Spinal cord (tissue), 10 donors: Measurements from ENCODE around the gene ATRIP. TPM values are rescaled to one million over a fixed set of nuclear protein-coding genes. Genes with fewer than 3 reads are reported as not detected.

Experiments
- DNase-seq, 6 donors: peaks; one replicate each; pipeline versions ENCODE4 v3.0.0 to v3.0.0-alpha.2; 2013 to 2015; ENCODE audit warnings: low spot score in 6 of 6, low read depth in 4 of 6
- H3K27ac ChIP-seq: one replicate; pipeline ENCODE4 v1.5.1; 2013; ENCODE audit warnings: low read depth, low read length, control low read depth
- H3K27me3 ChIP-seq: one replicate; pipeline ENCODE4 v1.6.1; 2013; ENCODE audit warnings: low read length; ENCODE audit not compliant: control insufficient read depth, insufficient read depth
- H3K36me3 ChIP-seq: one replicate; pipeline ENCODE4 v1.6.1; 2013; ENCODE audit warnings: low read length; ENCODE audit not compliant: control insufficient read depth, insufficient read depth
- H3K4me1 ChIP-seq: one replicate; pipeline ENCODE4 v1.6.1; 2013; ENCODE audit warnings: low read length; ENCODE audit not compliant: control insufficient read depth, insufficient read depth
- H3K4me3 ChIP-seq: one replicate; pipeline ENCODE4 v1.5.1; 2013; ENCODE audit warnings: low read depth, low read length, control low read depth
- H3K9me3 ChIP-seq: one replicate; pipeline ENCODE4 v1.6.1; 2013; ENCODE audit warnings: low read length; ENCODE audit not compliant: control insufficient read depth, insufficient read depth
- WGBS: methylation state at CpG from one replicate; pipeline ENCODE4 v1.1.5; 2013; ENCODE audit warnings: missing lambda C conversion rate; ENCODE audit not compliant: insufficient coverage; 5-methylcytosine and 5-hydroxymethylcytosine counted together
- polyA plus RNA-seq, 2 donors: library from polyadenylated mRNA; unstranded; fragments of 120-200 nt; gene quantifications; one replicate each; pipeline ENCODE4 v1.2.1, GENCODE V29; 2013; ENCODE audit not compliant: insufficient read length in 2 of 2
- total RNA-seq, 2 donors: library from RNA; depleted of rRNA in 1 of 2; stranded (reverse); fragments of 120-200 nt in 1 of 2; fragments of >200 nt in 1 of 2; gene quantifications; one replicate each; pipeline versions ENCODE4 v1.2.3 to v1.2.4, GENCODE V29; 2013 to 2014
- donor health status: healthy.

ATRIP gene
- total and polyA plus RNA-seq, 4 donors: 5.5 to 12.8 (median 9.6) TPM

DNA sequence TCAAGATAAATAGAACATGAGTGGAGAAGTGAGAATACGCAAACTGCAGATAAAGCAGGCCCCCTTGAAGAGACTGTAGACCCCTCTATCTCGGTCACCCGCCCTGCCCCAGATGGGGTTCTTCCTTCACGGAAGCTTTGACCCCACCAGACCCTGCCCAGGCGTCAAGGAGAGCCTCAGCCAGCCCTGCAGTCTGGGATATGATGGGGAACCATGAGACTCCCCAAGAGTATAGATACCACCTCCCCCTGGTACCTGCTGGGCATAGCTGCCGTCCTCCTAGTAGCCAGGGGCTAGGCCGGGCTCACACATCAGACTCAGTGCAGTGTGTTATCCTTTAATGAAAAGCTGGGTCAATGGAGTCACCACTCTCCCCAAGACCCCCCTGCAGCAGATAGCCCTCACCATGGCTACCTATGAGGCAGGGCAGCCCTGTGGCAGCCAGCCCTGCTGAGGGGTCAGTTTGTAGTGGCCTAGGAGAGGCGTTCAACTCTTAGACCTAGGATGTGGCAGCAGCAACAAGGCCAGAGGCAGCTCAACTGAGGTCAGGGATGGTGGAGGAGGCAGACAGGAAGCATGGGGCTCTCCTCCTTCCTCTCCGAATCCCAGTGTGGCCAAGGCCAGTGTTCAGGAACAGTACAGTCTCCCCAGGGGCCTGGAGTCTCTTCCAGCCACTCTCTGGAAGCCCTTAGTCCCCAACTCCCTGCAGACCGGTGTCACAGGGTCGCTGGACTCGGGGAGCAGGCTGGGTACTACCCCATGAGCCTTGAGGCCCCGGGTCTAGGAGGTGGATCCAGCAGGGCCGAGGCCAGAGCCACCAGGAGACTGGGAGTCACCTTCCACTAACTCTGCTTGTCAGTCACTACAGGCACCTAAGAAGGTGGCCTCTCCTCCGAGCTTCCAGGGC lies 42.8 kb upstream of the ATRIP start:
- no peaks in the 10 kb centered on the region for H3K27me3 ChIP-seq
- 92% methylated on average over 12 of the region's 15 CpGs for WGBS
- H3K9me3 ChIP-seq: no peaks in the 10 kb centered on the region
- H3K4me1 ChIP-seq: peaks cover 2% of the 10 kb centered on the region
- no peak overlapping the region for H3K4me3 ChIP-seq
- no peak overlapping the region for H3K27ac ChIP-seq
- no peak for DNase-seq
- peaks cover 71% of the 10 kb centered on the region for H3K36me3 ChIP-seq

GRCh38 chr3:48404440-48405342 lies 41.8 kb upstream of the ATRIP start:
- Histone ChIP-seq H3K4me3 (no peak overlapping the region), H3K9me3 (no peaks in the 10 kb centered on the region), H3K27me3 (no peaks in the 10 kb centered on the region), H3K4me1 (no peaks in the 10 kb centered on the region), H3K27ac (no peak overlapping the region), H3K36me3 (peaks cover 80% of the 10 kb centered on the region)
- WGBS: 92% methylated on average over 21 of the region's 21 CpGs
- DNase-seq: no peak

GRCh38 chr3:48405343-48405881 lies 41.1 kb upstream of the ATRIP start:
- H3K27me3 ChIP-seq: no peaks in the 10 kb centered on the region
- peaks cover 87% of the 10 kb centered on the region for H3K36me3 ChIP-seq
- WGBS: 97% methylated on average over 13 of the region's 13 CpGs
- DNase-seq: no peak
- H3K27ac ChIP-seq: no peak overlapping the region
- no peaks in the 10 kb centered on the region for H3K4me1 ChIP-seq
- H3K9me3 ChIP-seq: no peaks in the 10 kb centered on the region
- no peak overlapping the region for H3K4me3 ChIP-seq

DNA sequence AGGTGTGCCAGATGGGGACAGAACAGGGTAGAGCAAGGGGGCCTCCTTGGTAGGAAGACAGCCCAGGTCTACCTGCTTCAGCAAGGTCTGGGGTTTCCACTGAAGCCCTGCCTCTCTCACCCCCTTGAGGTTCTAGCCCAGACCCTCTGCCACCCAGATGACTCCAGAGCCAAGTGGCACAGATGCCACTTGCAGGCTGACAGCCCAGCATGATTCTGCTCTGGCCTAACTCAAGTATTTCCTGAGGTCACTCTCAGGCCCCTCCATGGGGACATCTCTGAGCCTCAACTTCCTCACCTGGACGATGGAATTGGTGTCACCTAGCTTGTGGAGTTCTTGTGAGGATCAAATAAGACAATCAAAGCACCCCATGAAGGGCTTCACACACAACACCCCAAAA lies 40.6 kb upstream of the ATRIP start:
- no peak for DNase-seq
- no peak overlapping the region for H3K27ac ChIP-seq
- H3K4me3 ChIP-seq: no peak overlapping the region
- no peaks in the 10 kb centered on the region for H3K27me3 ChIP-seq
- H3K9me3 ChIP-seq: no peaks in the 10 kb centered on the region
- H3K4me1 ChIP-seq: no peaks in the 10 kb centered on the region
- no CpG with 5 or more reads among the region's 1 CpG for WGBS
- peaks cover 93% of the 10 kb centered on the region for H3K36me3 ChIP-seq

- no peaks in the 10 kb centered on the region for H3K27me3 ChIP-seq
- no peak overlapping the region for H3K27ac ChIP-seq
- H3K9me3 ChIP-seq: no peaks in the 10 kb centered on the region
- no peak for DNase-seq
- H3K4me1 ChIP-seq: no peaks in the 10 kb centered on the region
- no peak overlapping the region for H3K4me3 ChIP-seq
- WGBS: 92% methylated on average over 13 of the region's 18 CpGs
- H3K36me3 ChIP-seq: peaks cover 94% of the 10 kb centered on the region
Observed at GRCh38 chr3:48406443-48407431, 39.8 kb upstream of the ATRIP start.

DNA sequence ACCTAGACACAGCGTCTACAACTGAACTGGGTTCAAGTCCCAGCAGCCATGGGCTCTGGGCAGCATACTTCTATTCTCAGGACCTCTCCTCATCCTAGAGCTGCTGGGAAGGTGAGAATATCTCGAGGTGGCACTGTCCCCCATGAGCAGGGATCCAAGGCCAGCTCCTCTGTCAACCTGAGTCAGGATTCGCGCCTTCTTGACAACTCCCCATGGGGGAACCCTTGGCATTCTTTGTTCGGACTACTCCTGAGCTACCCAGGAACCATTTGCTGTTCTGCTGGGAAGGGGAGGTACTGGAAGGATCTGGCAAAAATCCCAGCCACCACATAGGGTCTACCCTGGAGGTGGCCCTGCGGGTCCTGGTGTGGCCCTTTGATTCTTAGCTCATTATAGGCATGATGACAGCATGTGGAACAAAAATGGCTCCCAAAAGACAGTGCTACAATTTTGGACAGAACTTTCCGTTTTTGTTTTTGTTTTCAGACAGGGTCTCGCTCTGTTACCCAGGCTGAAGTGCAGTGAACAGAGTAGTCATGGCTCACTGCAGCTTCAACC lies 38.9 kb upstream of the ATRIP start:
- H3K36me3 ChIP-seq: peaks cover 98% of the 10 kb centered on the region
- no peak overlapping the region for H3K4me3 ChIP-seq
- 96% methylated on average over 5 of the region's 8 CpGs for WGBS
- no peak overlapping the region for H3K27ac ChIP-seq
- H3K27me3 ChIP-seq: no peaks in the 10 kb centered on the region
- no peaks in the 10 kb centered on the region for H3K4me1 ChIP-seq
- H3K9me3 ChIP-seq: no peaks in the 10 kb centered on the region
- DNase-seq: no peak

- WGBS: 90% methylated on average over 4 of the region's 4 CpGs
- H3K4me1 ChIP-seq: no peaks in the 10 kb centered on the region
- H3K36me3 ChIP-seq: peaks cover 99% of the 10 kb centered on the region
- DNase-seq: no peak
- no peak overlapping the region for H3K4me3 ChIP-seq
- no peaks in the 10 kb centered on the region for H3K9me3 ChIP-seq
- H3K27ac ChIP-seq: no peak overlapping the region
- no peaks in the 10 kb centered on the region for H3K27me3 ChIP-seq
Observed at GRCh38 chr3:48408823-48409281, 37.7 kb upstream of the ATRIP start.

- no peak for DNase-seq
- 96% methylated on average over 22 of the region's 31 CpGs for WGBS
- H3K36me3 ChIP-seq: peaks cover 99% of the 10 kb centered on the region
Observed at GRCh38 chr3:48409291-48410201, 37.0 kb upstream of the ATRIP start.

More at GRCh38 chr3:48409291-48410201, 37.0 kb upstream of the ATRIP start:
- H3K27ac ChIP-seq: no peak overlapping the region
- H3K9me3 ChIP-seq: no peaks in the 10 kb centered on the region
- no peaks in the 10 kb centered on the region for H3K27me3 ChIP-seq
- H3K4me1 ChIP-seq: no peaks in the 10 kb centered on the region
- H3K4me3 ChIP-seq: no peak overlapping the region
